Amniotic epithelial cell (primary cell): ENCODE data around the gene FRMPD3.
"Not testable (repeated sequence)": the region's sequence is repeated elsewhere in the genome, so short reads cannot be mapped to it uniquely, and the experiment has no call there.

ENCODE experiments used
- DNase-seq: peaks from one replicate; pipeline ENCODE4 v3.0.0-alpha.2; 2010; ENCODE audit warnings: low read depth

Gene FRMPD3

GRCh38 chrX:107448998-107449835 lies at the start of gene FRMPD3:
TSS of gene FRMPD3 (plus strand) at chrX:107449652. CDS start at chrX:107526589, 76,937 bp downstream.
- DNase-seq, result no peak

- no peak for DNase-seq
Observed at GRCh38 chrX:107420571-107420970, 28.9 kb upstream of the FRMPD3 start.

- no peak for DNase-seq
Observed at GRCh38 chrX:107421337-107421861, 28.1 kb upstream of the FRMPD3 start.

- DNase-seq, result peak; percentile 28
Observed at GRCh38 chrX:107429090-107429489, 20.4 kb upstream of the FRMPD3 start.

- DNase-seq, result no peak
Observed at GRCh38 chrX:107440187-107440586, 9.3 kb upstream of the FRMPD3 start.

GRCh38 chrX:107440692-107441091 lies 8.8 kb upstream of the FRMPD3 start:
- no peak for DNase-seq

GRCh38 chrX:107442914-107443527 lies 6.4 kb upstream of the FRMPD3 start:
- no peak for DNase-seq

GRCh38 chrX:107445146-107445545 lies 4.3 kb upstream of the FRMPD3 start:
- DNase-seq, result no peak

GRCh38 chrX:107445631-107446030 lies 3.8 kb upstream of the FRMPD3 start:
- DNase-seq, result no peak

- DNase-seq, result no peak
Observed at GRCh38 chrX:107447642-107448041, 1.8 kb upstream of the FRMPD3 start.

- no peak for DNase-seq
Observed at GRCh38 chrX:107448625-107448997, 841 bp upstream of the FRMPD3 start.

- no peak for DNase-seq
Observed at GRCh38 chrX:107450823-107451509, 1.5 kb downstream of the FRMPD3 start.

- no peak for DNase-seq
Observed at GRCh38 chrX:107451731-107452130, 2.3 kb downstream of the FRMPD3 start.

- no peak for DNase-seq
Observed at GRCh38 chrX:107452581-107452980, 3.1 kb downstream of the FRMPD3 start.

- peak; percentile 19 for DNase-seq
Observed at GRCh38 chrX:107454302-107454701, 4.8 kb downstream of the FRMPD3 start.

GRCh38 chrX:107457289-107457688 lies 7.8 kb downstream of the FRMPD3 start:
- no peak for DNase-seq

- no peak for DNase-seq
Observed at GRCh38 chrX:107465932-107466620, 16.6 kb downstream of the FRMPD3 start.

GRCh38 chrX:107467271-107467670 lies 17.8 kb downstream of the FRMPD3 start:
- DNase-seq, result no peak

GRCh38 chrX:107470198-107470597 lies 20.7 kb downstream of the FRMPD3 start:
- DNase-seq, result no peak

- DNase-seq, result no peak
Observed at GRCh38 chrX:107470971-107471370, 21.5 kb downstream of the FRMPD3 start.

GRCh38 chrX:107471420-107471819 lies 22.0 kb downstream of the FRMPD3 start:
- DNase-seq, result not testable (repeated sequence)

- DNase-seq, result no peak
Observed at GRCh38 chrX:107477406-107477805, 28.0 kb downstream of the FRMPD3 start.
